PC-9 (cell line): ENCODE data around the gene C2orf76. TPM values are rescaled to one million over a fixed set of nuclear protein-coding genes. Genes with fewer than 3 reads are reported as not detected.

Experiments
- BruUV-seq: library from RNA; stranded (reverse); fragments of 400-500 nt; replicated peaks from 2 replicates; lab custom pipeline; 2021; lab: Mats Ljungman, UMichigan
- CTCF ChIA-PET: fragments of 300-600 bp; sonication (Branson Sonifier 250); formaldehyde crosslinking; loops from one replicate; lab custom pipeline; 2022; ENCODE audit warnings: antibody characterized with exemption; lab: Charles Lee
- POLR2A ChIA-PET: fragments of 300-600 bp; sonication (Branson Sonifier 250); formaldehyde crosslinking; loops from one replicate; lab custom pipeline; 2022; ENCODE audit warnings: antibody characterized with exemption; ENCODE audit not compliant: unreplicated experiment; lab: Charles Lee
- DNase-seq, 2 experiments: peaks; one replicate each; pipeline versions ENCODE4 v3.0.0 to v3.0.0-alpha.2; 2015 to 2022; ENCODE audit warnings: mixed read lengths in 1 of 2
- H2AFZ ChIP-seq: fragments of 200-600 bp; sonication (generic); 2 replicates; pipeline ENCODE4 v1.8.1; 2017; ENCODE audit warnings: antibody characterized with exemption
- H3F3A ChIP-seq: fragments of 200-600 bp; sonication (generic); 2 replicates; pipeline ENCODE4 v1.8.1; 2017; ENCODE audit warnings: antibody characterized with exemption, mild to moderate bottlenecking, low read depth; ENCODE audit not compliant: insufficient read depth
- H3K27ac ChIP-seq: fragments of 200-600 bp; sonication (generic); 2 replicates; pipeline ENCODE4 v1.6.1; 2016; ENCODE audit warnings: mixed run types
- H3K27me3 ChIP-seq: fragments of 200-600 bp; sonication (generic); 2 replicates; pipeline ENCODE4 v1.6.1; 2016; ENCODE audit warnings: low read depth, mixed run types; ENCODE audit not compliant: insufficient read depth
- H3K36me3 ChIP-seq: fragments of 200-600 bp; sonication (generic); 2 replicates; pipeline ENCODE4 v1.6.1; 2016; ENCODE audit warnings: low read depth, mixed run types
- H3K4me1 ChIP-seq: fragments of 200-600 bp; sonication (generic); replicated peaks from 2 replicates; pipeline ENCODE4 v1.6.1; 2016; ENCODE audit warnings: mixed run types; ENCODE audit not compliant: insufficient read depth
- H3K4me2 ChIP-seq: fragments of 200-600 bp; sonication (generic); 2 replicates; pipeline ENCODE4 v1.6.1; 2017; ENCODE audit warnings: mixed run types
- H3K4me3 ChIP-seq: fragments of 200-600 bp; sonication (generic); 2 replicates; pipeline ENCODE4 v1.6.1; 2016; ENCODE audit warnings: mixed run types
- H3K79me2 ChIP-seq: fragments of 200-600 bp; sonication (generic); 2 replicates; pipeline ENCODE4 v1.6.1; 2017; ENCODE audit warnings: low read depth, mixed run types
- H3K9me2 ChIP-seq: fragments of 200-600 bp; sonication (generic); 2 replicates; pipeline ENCODE4 v1.8.1; 2017; ENCODE audit warnings: mild to moderate bottlenecking; ENCODE audit not compliant: insufficient read depth
- H3K9me3 ChIP-seq: fragments of 200-600 bp; sonication (generic); 2 replicates; pipeline ENCODE4 v1.8.1; 2016; ENCODE audit warnings: low read depth; ENCODE audit not compliant: insufficient read depth
- H4K20me1 ChIP-seq: fragments of 200-600 bp; sonication (generic); 2 replicates; pipeline ENCODE4 v1.8.1; 2017; ENCODE audit not compliant: insufficient read depth
- CTCF ChIP-seq: fragments of 200-600 bp; sonication (generic); conservative IDR thresholded peaks from 2 replicates; pipeline ENCODE4 v1.6.1; 2017; ENCODE audit warnings: mixed run types, antibody characterized with exemption, mild to moderate bottlenecking, moderate library complexity
- EZH2 ChIP-seq: fragments of 200-600 bp; sonication (generic); IDR thresholded peaks from 2 replicates; pipeline ENCODE4 v1.8.0; 2017; ENCODE audit warnings: antibody characterized with exemption, low read depth
- intact Hi-C: fragments of 100-400 bp; cut with micrococcal nuclease; formaldehyde crosslinking; loops from one replicate; pipeline ENCODE4 v1.10.0; 2022; ENCODE audit not compliant: unreplicated experiment
- total RNA-seq: library from RNA; stranded (reverse); gene quantifications from 2 replicates; pipeline ENCODE4 v1.2.3, GENCODE V29; 2021

Gene C2orf76
- total RNA-seq, 1 experiment from 2014 or later, result 11.5 TPM

DNA sequence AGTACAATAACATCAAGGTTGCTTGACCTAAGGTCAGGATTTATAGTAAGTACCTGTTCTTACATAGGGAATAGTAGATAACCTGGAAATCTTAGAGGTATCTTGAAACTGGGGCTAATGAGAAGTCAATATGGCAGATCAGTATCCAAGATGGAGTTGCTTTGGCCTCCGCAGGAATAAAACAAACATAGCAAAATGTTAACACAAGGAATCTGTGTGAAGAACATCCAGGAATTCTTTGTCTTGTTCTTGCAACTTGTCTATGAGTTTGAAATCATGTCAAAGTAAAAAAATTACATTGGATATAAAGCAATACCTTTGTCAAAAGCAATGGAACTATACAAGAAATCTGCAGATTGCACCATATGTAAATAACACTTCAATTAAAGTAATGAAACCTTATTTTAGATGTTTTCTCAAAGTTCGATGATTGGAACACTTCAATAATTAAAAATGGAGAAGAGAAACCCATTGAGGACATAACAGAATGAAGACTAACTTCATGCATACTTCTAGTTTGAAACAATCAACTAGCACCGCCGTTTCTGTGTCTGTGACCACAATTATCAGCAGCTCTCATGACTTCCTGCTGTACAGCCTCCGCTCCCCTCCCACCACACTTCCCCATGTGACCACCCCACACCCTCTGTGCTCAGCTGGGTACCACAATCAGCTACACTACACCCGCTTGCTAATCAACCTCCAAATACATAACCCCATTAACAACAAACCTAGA is 27.6 kb downstream of the C2orf76 start:
- no peaks in the 10 kb centered on the region for H3K9me2 ChIP-seq
- TF ChIP-seq EZH2, result no peak
- TF ChIP-seq CTCF, result no peak
- H3F3A ChIP-seq, result no peaks in the 10 kb centered on the region
- no peaks in the 10 kb centered on the region for H3K4me1 ChIP-seq
- DNase-seq, result no peak
- H4K20me1 ChIP-seq, result no peaks in the 10 kb centered on the region
- no peaks in the 10 kb centered on the region for H3K27me3 ChIP-seq
- CTCF ChIA-PET, result no interaction called here
- POLR2A ChIA-PET, result no interaction called here
- H3K9me3 ChIP-seq, result no peaks in the 10 kb centered on the region
- H3K4me3 ChIP-seq, result no peak overlapping the region
- no peaks in the 10 kb centered on the region for H3K36me3 ChIP-seq
- H3K27ac ChIP-seq, result no peak overlapping the region
- no TSS peak for BruUV-seq
- H3K79me2 ChIP-seq, result no peaks in the 10 kb centered on the region
- H3K4me2 ChIP-seq, result no peak overlapping the region
- no peak overlapping the region for H2AFZ ChIP-seq
- intact Hi-C loops, result no loop called here

DNA sequence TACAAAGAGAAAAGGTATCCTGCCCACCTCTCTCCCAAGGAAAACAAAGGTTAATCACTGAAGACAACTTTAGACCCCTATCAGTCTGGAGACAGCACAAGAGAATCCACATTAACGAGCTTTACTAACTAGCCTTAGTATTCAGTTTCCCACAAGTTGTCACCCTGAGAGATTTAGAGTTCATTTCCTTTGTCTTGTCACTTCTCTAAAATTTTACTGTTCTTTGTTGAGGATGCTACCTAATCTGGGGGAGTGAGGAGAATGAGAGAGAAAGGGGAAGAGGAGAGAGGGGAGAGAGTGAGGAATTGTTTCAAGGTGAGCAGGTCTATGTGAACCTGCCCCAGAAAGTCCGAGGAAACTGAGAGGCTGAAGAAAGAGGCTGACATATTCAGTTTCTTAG is 28.4 kb downstream of the C2orf76 start:
- H3K27me3 ChIP-seq, result no peaks in the 10 kb centered on the region
- H3K27ac ChIP-seq, result no peak overlapping the region
- H3K4me2 ChIP-seq, result no peak overlapping the region
- H4K20me1 ChIP-seq, result no peaks in the 10 kb centered on the region
- no peaks in the 10 kb centered on the region for H3K9me3 ChIP-seq
- H3K36me3 ChIP-seq, result no peaks in the 10 kb centered on the region
- intact Hi-C loops, result no loop called here
- POLR2A ChIA-PET, result no interaction called here
- TF ChIP-seq CTCF (no peak), EZH2 (no peak)
- H2AFZ ChIP-seq, result no peak overlapping the region
- no TSS peak for BruUV-seq
- H3K79me2 ChIP-seq, result no peaks in the 10 kb centered on the region
- no peak for DNase-seq
- no peaks in the 10 kb centered on the region for H3F3A ChIP-seq
- no peak overlapping the region for H3K4me3 ChIP-seq
- CTCF ChIA-PET, result no interaction called here
- H3K9me2 ChIP-seq, result no peaks in the 10 kb centered on the region
- H3K4me1 ChIP-seq, result peaks cover 5% of the 10 kb centered on the region

DNA sequence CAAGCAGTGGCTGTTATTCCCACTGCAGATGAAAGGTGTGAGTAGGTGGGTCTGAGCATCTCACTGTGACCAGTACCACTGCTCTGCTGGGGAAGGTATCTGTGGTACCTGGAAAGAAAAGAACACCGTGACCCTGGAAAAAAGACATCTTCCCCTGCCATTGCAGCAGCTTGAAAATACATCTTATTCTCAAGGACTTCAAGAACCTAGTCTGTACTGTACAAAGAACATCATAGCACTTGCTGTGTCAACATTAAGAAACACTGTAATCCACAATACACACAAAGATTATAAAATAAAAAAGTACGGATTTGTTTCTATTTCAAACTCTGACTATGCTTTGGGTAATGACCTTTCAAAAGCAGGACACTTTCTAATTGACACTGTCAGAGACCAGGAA is 28.9 kb downstream of the C2orf76 start:
- no peak overlapping the region for H3K4me3 ChIP-seq
- no peaks in the 10 kb centered on the region for H3K36me3 ChIP-seq
- BruUV-seq, result no TSS peak
- H3K9me2 ChIP-seq, result no peaks in the 10 kb centered on the region
- ChIA-PET POLR2A (no interaction called here), CTCF (no interaction called here)
- no peaks in the 10 kb centered on the region for H3K9me3 ChIP-seq
- no peaks in the 10 kb centered on the region for H3F3A ChIP-seq
- intact Hi-C loops, result no loop called here
- peaks cover 10% of the 10 kb centered on the region for H3K4me1 ChIP-seq
- H3K79me2 ChIP-seq, result no peaks in the 10 kb centered on the region
- H3K4me2 ChIP-seq, result no peak overlapping the region
- TF ChIP-seq EZH2 (no peak), CTCF (no peak)
- no peak for DNase-seq
- no peaks in the 10 kb centered on the region for H3K27me3 ChIP-seq
- no peaks in the 10 kb centered on the region for H4K20me1 ChIP-seq
- no peak overlapping the region for H3K27ac ChIP-seq
- no peak overlapping the region for H2AFZ ChIP-seq
